CD4-positive, alpha-beta T cell (primary cell): ENCODE results near the gene AHCYL2. TPM values are rescaled to one million over a fixed set of nuclear protein-coding genes. Genes with fewer than 3 reads are reported as not detected.

Experiments used
- ATAC-seq: fragments of 200-7000 bp; cut with Tn5 transposase; one replicate; pipeline ENCODE4 v1.10.0; 2022; ENCODE audit warnings: mild to moderate bottlenecking; ENCODE audit not compliant: poor library complexity
- CTCF ChIA-PET: fragments of 350-600 bp; sonication (Branson Sonifier 250); formaldehyde crosslinking; loops from one replicate; lab custom pipeline; 2021; ENCODE audit warnings: antibody characterized with exemption, inconsistent platforms; lab: Charles Lee
- POLR2A ChIA-PET: fragments of 350-600 bp; sonication (Branson Sonifier 250); formaldehyde crosslinking; loops from one replicate; lab custom pipeline; 2021; ENCODE audit warnings: antibody characterized with exemption, inconsistent platforms; lab: Charles Lee
- DNase-seq, 14 experiments: peaks; one replicate each; pipeline ENCODE4 v3.0.0-alpha.2; 2013 to 2020; ENCODE audit warnings: mixed read lengths in 2 of 14
- H3K27ac ChIP-seq, 2 donors: one replicate each; pipeline versions ENCODE4 v1.5.1 to v1.7.0; 2013; ENCODE audit warnings: low read length in 2 of 2, low read depth in 1 of 2, mild to moderate bottlenecking in 1 of 2
- H3K27me3 ChIP-seq, 2 experiments: 1 replicate in 1 of 2; 2 replicates in 1 of 2; pipeline versions ENCODE4 v1.6.1 to v1.7.0; 2013; ENCODE audit warnings: low read length in 2 of 2, control low read depth in 1 of 2, mild to moderate bottlenecking in 1 of 2, moderate library complexity in 1 of 2; ENCODE audit not compliant: insufficient read depth in 2 of 2, control insufficient read depth in 1 of 2
- H3K36me3 ChIP-seq: one replicate; pipeline ENCODE4 v1.6.1; 2013; ENCODE audit warnings: low read length, control low read depth; ENCODE audit not compliant: insufficient read depth
- H3K4me1 ChIP-seq: one replicate; pipeline ENCODE4 v1.6.1; 2013; ENCODE audit warnings: low read length, control low read depth; ENCODE audit not compliant: insufficient read depth
- H3K4me3 ChIP-seq: one replicate; pipeline ENCODE4 v1.5.1; 2013; ENCODE audit warnings: mild to moderate bottlenecking, low read length, moderate library complexity
- H3K9me3 ChIP-seq, 2 experiments: 1 replicate in 1 of 2; 2 replicates in 1 of 2; pipeline versions ENCODE4 v1.6.1 to v1.7.0; 2013; ENCODE audit warnings: low read length in 2 of 2, mild to moderate bottlenecking in 2 of 2, control low read depth in 1 of 2, moderate library complexity in 1 of 2; ENCODE audit not compliant: control insufficient read depth in 1 of 2, insufficient read depth in 1 of 2
- H3K27ac Mint-ChIP-seq: one replicate; pipeline ENCODE4 v1.8.0; 2020; ENCODE audit warnings: mixed read lengths
- H3K27me3 Mint-ChIP-seq: one replicate; pipeline ENCODE4 v1.8.0; 2021; ENCODE audit warnings: mixed read lengths
- H3K36me3 Mint-ChIP-seq: one replicate; pipeline ENCODE4 v1.8.0; 2021; ENCODE audit warnings: low read depth, mixed read lengths
- H3K4me1 Mint-ChIP-seq: one replicate; pipeline ENCODE4 v1.8.0; 2021; ENCODE audit warnings: low read depth, mixed read lengths
- H3K4me3 Mint-ChIP-seq: one replicate; pipeline ENCODE4 v1.8.0; 2020; ENCODE audit warnings: mild to moderate bottlenecking, mixed read lengths
- H3K9me3 Mint-ChIP-seq: one replicate; pipeline ENCODE4 v1.8.0; 2020; ENCODE audit warnings: mixed read lengths
- CTCF ChIP-seq: fragments of 200-600 bp; IDR thresholded peaks from one replicate; pipeline ENCODE4 v1.8.0; 2022; ENCODE audit warnings: antibody characterized with exemption, mild to moderate bottlenecking
- intact Hi-C, 2 experiments: fragments of 100-400 bp; cut with DNase I in 1 of 2; cut with micrococcal nuclease in 1 of 2; formaldehyde crosslinking; loops; one replicate each; pipeline versions ENCODE4 v1.15.1 to v1.9.0; 2023 to 2025; cut with DNase I, micrococcal nuclease
- total RNA-seq, 174 experiments: library from RNA in 2 of 174; stranded (reverse) in 2 of 174; gene quantifications; one replicate each; pipeline ENCODE4 v1.2.3 and lab custom pipeline; 2021 to 2026

Gene AHCYL2
- total RNA-seq, 2 experiments from 2014 or later = 5.8 to 6.0 TPM

GRCh38 chr7:129281163-129281562, 56.3 kb downstream of the AHCYL2 start:
- H3K27me3 ChIP-seq = no peaks in the 10 kb centered on the region
- TF ChIP-seq CTCF = no peak
- ATAC-seq (no peak), DNase-seq (no peak)
- no peaks in the 10 kb centered on the region for H3K9me3 ChIP-seq
- intact Hi-C loops = no loop called here
- H3K4me1 ChIP-seq = no peaks in the 10 kb centered on the region
- H3K36me3 ChIP-seq = no peaks in the 10 kb centered on the region
- ChIA-PET CTCF (interaction anchor here (0.7 kb wide), 1 partner anchor 597 kb away, joined by 3 read pairs; no protein-coding TSS in a partner anchor), POLR2A (no interaction called here)
- no peaks in the 10 kb centered on the region for H3K9me3 Mint-ChIP-seq
- peaks cover 24% of the 10 kb centered on the region for H3K36me3 Mint-ChIP-seq
- H3K4me3 ChIP-seq = no peak overlapping the region
- H3K27me3 Mint-ChIP-seq = no peaks in the 10 kb centered on the region
- no peak overlapping the region for H3K4me3 Mint-ChIP-seq
- no peak overlapping the region for H3K27ac Mint-ChIP-seq
- H3K27ac ChIP-seq = no peak overlapping the region
- H3K4me1 Mint-ChIP-seq = no peaks in the 10 kb centered on the region

GRCh38 chr7:129282865-129283264, 58.0 kb downstream of the AHCYL2 start:
- no peaks in the 10 kb centered on the region for H3K4me1 ChIP-seq
- ATAC-seq = no peak
- intact Hi-C loops = no loop called here
- no peak overlapping the region for H3K4me3 ChIP-seq
- H3K27ac Mint-ChIP-seq = no peak overlapping the region
- no peak overlapping the region for H3K4me3 Mint-ChIP-seq
- POLR2A ChIA-PET = no interaction called here
- H3K36me3 Mint-ChIP-seq = peaks cover 29% of the 10 kb centered on the region
- DNase-seq = no peak
- no peaks in the 10 kb centered on the region for H3K36me3 ChIP-seq
- CTCF ChIA-PET = interaction anchor here (1.6 kb wide), 1 partner anchor 15 kb away, joined by 3 read pairs; no protein-coding TSS in a partner anchor
- H3K9me3 ChIP-seq = no peaks in the 10 kb centered on the region
- H3K4me1 Mint-ChIP-seq = no peaks in the 10 kb centered on the region
- H3K27me3 ChIP-seq = no peaks in the 10 kb centered on the region
- no peak for TF ChIP-seq CTCF
- H3K27ac ChIP-seq = no peak overlapping the region
- H3K9me3 Mint-ChIP-seq = no peaks in the 10 kb centered on the region
- H3K27me3 Mint-ChIP-seq = no peaks in the 10 kb centered on the region

- H3K4me1 ChIP-seq = no peaks in the 10 kb centered on the region
- no peak overlapping the region for H3K27ac Mint-ChIP-seq
- H3K36me3 ChIP-seq = no peaks in the 10 kb centered on the region
- ChIA-PET CTCF (interaction anchor here (1.6 to 1.9 kb wide), 2 partner anchors 14 to 66 kb away, joined by 3 to 7 read pairs; no protein-coding TSS in a partner anchor), POLR2A (no interaction called here)
- no peak overlapping the region for H3K4me3 ChIP-seq
- no peaks in the 10 kb centered on the region for H3K4me1 Mint-ChIP-seq
- no peaks in the 10 kb centered on the region for H3K27me3 ChIP-seq
- H3K9me3 ChIP-seq = no peaks in the 10 kb centered on the region
- intact Hi-C loops = no loop called here
- DNase-seq (no peak), ATAC-seq (no peak)
- no peak overlapping the region for H3K4me3 Mint-ChIP-seq
- H3K36me3 Mint-ChIP-seq = peaks cover 23% of the 10 kb centered on the region
- no peak overlapping the region for H3K27ac ChIP-seq
- H3K9me3 Mint-ChIP-seq = no peaks in the 10 kb centered on the region
- H3K27me3 Mint-ChIP-seq = no peaks in the 10 kb centered on the region
- TF ChIP-seq CTCF = no peak
Observed at GRCh38 chr7:129283936-129284335, 59.1 kb downstream of the AHCYL2 start.
